Natural killer cell (primary cell): ENCODE results near the gene GFER. TPM values are rescaled to one million over a fixed set of nuclear protein-coding genes. Genes with fewer than 3 reads are reported as not detected.

ENCODE experiments used
- ATAC-seq, 3 donors: fragments of 150-1000 bp in 2 of 3; fragments of 200-7000 bp in 1 of 3; cut with Tn5 transposase; 1 replicate in 1 of 3; 2 replicates in 2 of 3; pipeline ENCODE4 v1.10.0; 2021; ENCODE audit warnings: mild to moderate bottlenecking in 2 of 3, moderate library complexity in 2 of 3
- DNase-seq, 2 donors: peaks; one replicate each; pipeline versions ENCODE4 v3.0.0 to v3.0.0-alpha.2; 2013 to 2021; ENCODE audit warnings: mixed read lengths in 1 of 2
- H3K27ac ChIP-seq: one replicate; pipeline ENCODE4 v1.5.1; 2013; ENCODE audit warnings: mild to moderate bottlenecking, low read length
- H3K27me3 ChIP-seq: one replicate; pipeline ENCODE4 v1.6.1; 2013; ENCODE audit warnings: low read length; ENCODE audit not compliant: control insufficient read depth, insufficient read depth
- H3K36me3 ChIP-seq: one replicate; pipeline ENCODE4 v1.6.1; 2013; ENCODE audit warnings: low read length; ENCODE audit not compliant: control insufficient read depth, insufficient read depth
- H3K4me1 ChIP-seq: one replicate; pipeline ENCODE4 v1.6.1; 2013; ENCODE audit warnings: low read length; ENCODE audit not compliant: control insufficient read depth, insufficient read depth
- H3K4me3 ChIP-seq: one replicate; pipeline ENCODE4 v1.5.1; 2013; ENCODE audit warnings: low read length
- H3K9me3 ChIP-seq: one replicate; pipeline ENCODE4 v1.6.1; 2013; ENCODE audit warnings: low read length; ENCODE audit not compliant: control insufficient read depth, insufficient read depth
- H3K27ac Mint-ChIP-seq, 2 donors: one replicate each; pipeline ENCODE4 v1.8.0; 2022; ENCODE audit warnings: mild to moderate bottlenecking in 2 of 2, mixed read lengths in 2 of 2, moderate library complexity in 1 of 2
- H3K27me3 Mint-ChIP-seq, 2 donors: one replicate each; pipeline ENCODE4 v1.8.0; 2022; ENCODE audit warnings: low read depth in 2 of 2, mixed read lengths in 2 of 2
- H3K36me3 Mint-ChIP-seq: one replicate; pipeline ENCODE4 v1.8.0; 2022; ENCODE audit warnings: mixed read lengths
- H3K4me1 Mint-ChIP-seq, 2 donors: one replicate each; pipeline ENCODE4 v1.8.0; 2022; ENCODE audit warnings: mixed read lengths in 2 of 2
- H3K4me3 Mint-ChIP-seq: one replicate; pipeline ENCODE4 v1.8.0; 2022; ENCODE audit warnings: mild to moderate bottlenecking, moderate library complexity, mixed read lengths
- H3K9me3 Mint-ChIP-seq, 2 donors: one replicate each; pipeline ENCODE4 v1.8.0; 2022; ENCODE audit warnings: mixed read lengths in 2 of 2
- WGBS: methylation state at CpG from one replicate; pipeline ENCODE4 v1.1.7; 2013; ENCODE audit warnings: missing lambda C conversion rate; ENCODE audit not compliant: insufficient coverage; 5-methylcytosine and 5-hydroxymethylcytosine counted together
- intact Hi-C: fragments of 100-400 bp; cut with micrococcal nuclease; formaldehyde crosslinking; loops from one replicate; pipeline ENCODE4 v1.14.2; 2022
- total RNA-seq, 4 donors: library from RNA; stranded (reverse); fragments of 120-200 nt in 1 of 4; gene quantifications; one replicate each; pipeline versions ENCODE4 v1.2.3 to v1.2.4, GENCODE V29; 2013 to 2022
- TF ChIP-seq, protein P1 (sequence below): fragments of 200-600 bp; IDR thresholded peaks from one replicate; pipeline ENCODE4 v1.8.0; 2022; ENCODE audit warnings: antibody characterized with exemption

The GFER gene
- total RNA-seq, 3 donors from 2014 or later (not counting 1 experiment from before 2014, with no cell fraction given), result 23.8 to 29.5 (median 24.6) TPM

DNA sequence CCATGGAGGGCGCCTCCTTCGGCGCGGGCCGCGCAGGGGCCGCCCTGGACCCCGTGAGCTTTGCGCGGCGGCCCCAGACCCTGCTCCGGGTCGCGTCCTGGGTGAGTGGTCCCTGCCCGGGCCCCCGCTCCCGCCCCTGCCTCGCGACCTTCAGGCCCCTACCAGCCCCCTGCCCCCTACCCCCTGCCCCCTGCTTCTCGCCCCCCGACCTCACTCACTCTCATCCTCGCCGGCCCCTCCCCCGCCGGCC is 6.0 kb downstream of the GFER start:
- intact Hi-C loops, result no loop called here
- Histone ChIP-seq H3K27me3 (peaks cover 2% of the 10 kb centered on the region), H3K36me3 (peaks cover 10% of the 10 kb centered on the region), H3K4me3 (peak overlapping the region; percentile 55), H3K27ac (no peak overlapping the region), H3K9me3 (no peaks in the 10 kb centered on the region), H3K4me1 (peaks cover 37% of the 10 kb centered on the region)
- peak overlapping the region in 1 of 2 donors; percentile 84 for H3K27ac Mint-ChIP-seq
- peak overlapping the region; percentile 35 for H3K4me3 Mint-ChIP-seq
- ATAC-seq (no peak), DNase-seq (no peak)
- whole genome bisulfite sequencing, result under 1% methylated on average over 16 of the region's 25 CpGs
- H3K36me3 Mint-ChIP-seq, result no peaks in the 10 kb centered on the region
- H3K4me1 Mint-ChIP-seq, result peaks cover 0 to 33% of the 10 kb centered on the region in 2 donors
- H3K27me3 Mint-ChIP-seq, result peaks cover 0 to 2% of the 10 kb centered on the region in 2 donors
- TF ChIP-seq, protein P1, sequence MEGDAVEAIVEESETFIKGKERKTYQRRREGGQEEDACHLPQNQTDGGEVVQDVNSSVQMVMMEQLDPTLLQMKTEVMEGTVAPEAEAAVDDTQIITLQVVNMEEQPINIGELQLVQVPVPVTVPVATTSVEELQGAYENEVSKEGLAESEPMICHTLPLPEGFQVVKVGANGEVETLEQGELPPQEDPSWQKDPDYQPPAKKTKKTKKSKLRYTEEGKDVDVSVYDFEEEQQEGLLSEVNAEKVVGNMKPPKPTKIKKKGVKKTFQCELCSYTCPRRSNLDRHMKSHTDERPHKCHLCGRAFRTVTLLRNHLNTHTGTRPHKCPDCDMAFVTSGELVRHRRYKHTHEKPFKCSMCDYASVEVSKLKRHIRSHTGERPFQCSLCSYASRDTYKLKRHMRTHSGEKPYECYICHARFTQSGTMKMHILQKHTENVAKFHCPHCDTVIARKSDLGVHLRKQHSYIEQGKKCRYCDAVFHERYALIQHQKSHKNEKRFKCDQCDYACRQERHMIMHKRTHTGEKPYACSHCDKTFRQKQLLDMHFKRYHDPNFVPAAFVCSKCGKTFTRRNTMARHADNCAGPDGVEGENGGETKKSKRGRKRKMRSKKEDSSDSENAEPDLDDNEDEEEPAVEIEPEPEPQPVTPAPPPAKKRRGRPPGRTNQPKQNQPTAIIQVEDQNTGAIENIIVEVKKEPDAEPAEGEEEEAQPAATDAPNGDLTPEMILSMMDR, result no peak
- H3K9me3 Mint-ChIP-seq, result no peaks in the 10 kb centered on the region

DNA sequence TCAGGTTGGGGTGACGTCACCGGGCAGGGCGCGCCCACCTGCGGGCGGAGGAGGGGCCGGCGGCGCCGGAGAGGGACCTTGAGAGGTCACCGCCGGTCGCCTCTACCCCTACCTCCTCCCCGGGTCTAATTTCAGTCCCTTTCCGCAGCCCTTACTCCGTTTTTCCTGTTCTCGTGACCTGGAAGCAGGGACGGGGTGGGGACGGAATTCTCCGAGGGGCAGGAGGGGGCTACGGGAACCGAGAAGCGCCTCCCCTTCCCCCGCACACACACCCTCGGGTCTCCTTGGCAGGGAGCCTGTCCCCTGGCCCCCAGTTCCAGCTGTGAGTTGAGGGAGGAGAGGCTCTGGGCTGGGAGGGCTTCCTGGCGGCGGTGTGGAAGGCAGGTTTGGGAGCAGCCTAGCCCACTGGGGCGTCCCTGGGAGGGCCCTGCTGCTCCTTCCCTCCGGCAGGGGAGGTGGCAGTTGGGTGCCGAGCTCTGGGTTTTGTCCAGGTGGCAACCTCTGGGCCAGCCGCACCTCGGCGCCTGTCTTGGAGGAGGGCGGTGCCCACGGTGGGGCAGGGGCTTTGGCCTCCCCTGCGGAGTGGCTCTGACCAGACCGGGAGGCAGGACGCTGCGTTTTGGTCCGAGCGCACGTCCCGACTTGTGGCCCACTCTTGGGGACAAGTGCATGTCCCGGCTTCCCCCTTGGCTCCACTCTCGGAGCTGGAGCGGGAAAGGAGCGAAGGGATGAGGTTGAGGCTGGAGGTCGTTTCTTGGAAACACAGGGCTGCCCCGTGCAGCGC is 6.5 kb downstream of the GFER start:
- peaks cover 0 to 36% of the 10 kb centered on the region in 2 donors for H3K4me1 Mint-ChIP-seq
- ATAC-seq (peak in 1 of 3 donors; percentile 8), DNase-seq (peak; percentile 63 to 65)
- intact Hi-C loops, result no loop called here
- WGBS, result 2% methylated on average over 43 of the region's 50 CpGs
- Histone ChIP-seq H3K27ac (peak overlapping the region; percentile 72), H3K27me3 (peaks cover 2% of the 10 kb centered on the region), H3K4me3 (peak overlapping the region; percentile 55), H3K9me3 (no peaks in the 10 kb centered on the region), H3K36me3 (peaks cover 10% of the 10 kb centered on the region), H3K4me1 (peaks cover 31% of the 10 kb centered on the region)
- H3K9me3 Mint-ChIP-seq, result no peaks in the 10 kb centered on the region
- H3K4me3 Mint-ChIP-seq, result peak overlapping the region; percentile 84
- H3K36me3 Mint-ChIP-seq, result no peaks in the 10 kb centered on the region
- H3K27ac Mint-ChIP-seq, result peak overlapping the region; percentile 84
- TF ChIP-seq, protein P1, result no peak
- peaks cover 0 to 2% of the 10 kb centered on the region in 2 donors for H3K27me3 Mint-ChIP-seq

DNA sequence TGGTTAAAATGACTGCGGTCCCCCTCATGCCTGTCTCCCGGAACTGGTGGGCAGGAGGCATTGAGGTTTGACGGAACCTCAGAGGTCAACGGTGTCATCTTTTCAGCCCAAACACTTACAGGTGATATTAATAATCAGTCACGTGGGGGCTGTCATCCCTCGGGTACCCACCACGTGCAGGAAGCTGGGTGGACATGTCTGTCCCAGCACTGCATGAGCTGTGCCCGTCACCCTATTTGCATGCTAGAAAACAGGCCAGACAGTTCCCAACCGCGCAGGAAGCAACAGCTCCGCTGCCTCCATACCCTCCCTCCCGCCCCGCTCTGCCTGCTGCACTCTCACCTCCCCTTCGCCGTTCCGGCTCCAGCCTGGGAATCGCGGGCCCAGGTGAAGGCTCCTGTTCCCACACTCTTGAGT is 7.2 kb downstream of the GFER start:
- H3K27ac ChIP-seq, result peak overlapping the region; percentile 72
- peaks cover 2% of the 10 kb centered on the region for H3K27me3 ChIP-seq
- Mint-ChIP-seq H3K36me3 (no peaks in the 10 kb centered on the region), H3K9me3 (no peaks in the 10 kb centered on the region), H3K4me3 (peak overlapping the region; percentile 84), H3K27ac (peak overlapping the region; percentile 84), H3K4me1 (peaks cover 0 to 40% of the 10 kb centered on the region in 2 donors), H3K27me3 (peaks cover 0 to 2% of the 10 kb centered on the region in 2 donors)
- peaks cover 33% of the 10 kb centered on the region for H3K4me1 ChIP-seq
- DNase-seq (peak; percentile 68 to 81), ATAC-seq (peak; percentile 51 to 65 (median 52))
- intact Hi-C loops, result no loop called here
- H3K36me3 ChIP-seq, result peaks cover 4% of the 10 kb centered on the region
- under 1% methylated on average over 18 of the region's 18 CpGs for WGBS
- peak overlapping the region; percentile 55 for H3K4me3 ChIP-seq
- TF ChIP-seq, protein P1, result no peak
- H3K9me3 ChIP-seq, result no peaks in the 10 kb centered on the region
